Gastrocnemius medialis (tissue), 4 donors: ENCODE results near the gene PRIM2.
"Not testable (repeated sequence)": the region's sequence is repeated elsewhere in the genome, so short reads cannot be mapped to it uniquely, and the experiment has no call there.

Experiments used
- CTCF ChIP-seq, 5 experiments: fragments of 450-650 bp in 3 of 5; fragments of 200-600 bp in 2 of 5; sonication (generic) in 2 of 5; IDR thresholded peaks in 4 of 5; conservative IDR thresholded peaks in 1 of 5; 1 replicate in 4 of 5; 2 replicates in 1 of 5; pipeline ENCODE4 v1.5.1; 2016 to 2019; ENCODE audit warnings: antibody characterized with exemption in 5 of 5, mild to moderate bottlenecking in 3 of 5, moderate library complexity in 3 of 5
- POLR2A ChIP-seq, 2 donors: fragments of 450-650 bp; IDR thresholded peaks; one replicate each; pipeline ENCODE4 v1.6.1; 2017; ENCODE audit warnings: antibody characterized with exemption in 2 of 2, mild to moderate bottlenecking in 2 of 2, moderate library complexity in 2 of 2

- not testable (repeated sequence) for TF ChIP-seq CTCF (IDR thresholded peaks at IDR 0.05 in 4 of 5, conservative IDR thresholded peaks at IDR 0.05 in 1 of 5); POLR2A (IDR thresholded peaks at IDR 0.05)
These were observed 152.7 kb downstream of the PRIM2 start for GRCh38 chr6:57470148-57470547.
